A673 (cell line): ENCODE data around the gene RNPS1. TPM values are rescaled to one million over a fixed set of nuclear protein-coding genes. Genes with fewer than 3 reads are reported as not detected.

Source experiments
- BruUV-seq: library from RNA; stranded (reverse); fragments of 400-500 nt; replicated peaks from 2 replicates; lab custom pipeline; 2021; lab: Mats Ljungman, UMichigan
- CTCF ChIA-PET: fragments of 300-600 bp; sonication (Branson Sonifier 250); formaldehyde crosslinking; loops from one replicate; lab custom pipeline; 2022; ENCODE audit warnings: antibody characterized with exemption; lab: Charles Lee
- POLR2A ChIA-PET: fragments of 300-600 bp; sonication (Branson Sonifier 250); formaldehyde crosslinking; loops from one replicate; lab custom pipeline; 2022; ENCODE audit warnings: antibody characterized with exemption; ENCODE audit not compliant: low non-redundant PET; lab: Charles Lee
- DNase-seq: peaks from one replicate; pipeline ENCODE4 v3.0.0-alpha.2; 2015; ENCODE audit warnings: low spot score
- H3K27ac ChIP-seq: fragments of 200-600 bp; sonication (generic); 2 replicates; pipeline ENCODE4 v1.5.1; 2016; ENCODE audit warnings: mixed run types, low read depth, mild to moderate bottlenecking, mixed read lengths, antibody characterized with exemption, low read length; ENCODE audit not compliant: poor library complexity, severe bottlenecking
- H3K27me3 ChIP-seq: fragments of 200-600 bp; sonication (generic); replicated peaks from 2 replicates; pipeline ENCODE4 v1.6.1; 2017; ENCODE audit warnings: mixed run types, low read depth, mild to moderate bottlenecking, mixed read lengths, antibody characterized with exemption, low read length; ENCODE audit not compliant: insufficient read depth, poor library complexity
- H3K36me3 ChIP-seq: fragments of 200-600 bp; sonication (generic); 2 replicates; pipeline ENCODE4 v1.6.1; 2016; ENCODE audit warnings: mixed run types, mild to moderate bottlenecking, mixed read lengths, antibody characterized with exemption, low read length; ENCODE audit not compliant: insufficient read depth, poor library complexity, severe bottlenecking
- H3K4me1 ChIP-seq: fragments of 200-600 bp; sonication (generic); 2 replicates; pipeline ENCODE4 v1.6.1; 2017; ENCODE audit warnings: mixed run types, mild to moderate bottlenecking, mixed read lengths, antibody characterized with exemption, low read length; ENCODE audit not compliant: insufficient read depth, poor library complexity, severe bottlenecking
- H3K4me3 ChIP-seq: fragments of 200-600 bp; sonication (generic); 2 replicates; pipeline ENCODE4 v1.5.1; 2016; ENCODE audit warnings: low read depth, mixed run types, mild to moderate bottlenecking, mixed read lengths, low read length; ENCODE audit not compliant: poor library complexity, severe bottlenecking
- H3K9me3 ChIP-seq: fragments of 200-600 bp; sonication (generic); 2 replicates; pipeline ENCODE4 v1.6.1; 2016; ENCODE audit warnings: mixed run types, low read depth, mild to moderate bottlenecking, mixed read lengths, antibody characterized with exemption, low read length; ENCODE audit not compliant: poor library complexity, severe bottlenecking
- EZH2 ChIP-seq: fragments of 200-600 bp; sonication (generic); IDR thresholded peaks from 2 replicates; pipeline ENCODE4 v1.6.1; 2017; ENCODE audit warnings: borderline replicate concordance, low read depth, mild to moderate bottlenecking, mixed read lengths, antibody characterized with exemption, low read length; ENCODE audit not compliant: poor library complexity, severe bottlenecking
- intact Hi-C: fragments of 100-400 bp; cut with micrococcal nuclease; formaldehyde crosslinking; loops from one replicate; pipeline ENCODE4 v1.10.0; 2022; ENCODE audit not compliant: unreplicated experiment
- total RNA-seq: library from RNA; stranded (reverse); gene quantifications from 2 replicates; pipeline ENCODE4 v1.2.3, GENCODE V29; 2021
- TF ChIP-seq, protein P1 (sequence below): fragments of 300-800, 200-600 bp; sonication (generic); conservative IDR thresholded peaks from 2 replicates; pipeline ENCODE4 v1.5.1; 2017; ENCODE audit warnings: low read depth, mild to moderate bottlenecking, antibody characterized with exemption, low read length, moderate library complexity, mixed read lengths

RNPS1 gene
- total RNA-seq, 1 experiment from 2014 or later, result 345 TPM

DNA sequence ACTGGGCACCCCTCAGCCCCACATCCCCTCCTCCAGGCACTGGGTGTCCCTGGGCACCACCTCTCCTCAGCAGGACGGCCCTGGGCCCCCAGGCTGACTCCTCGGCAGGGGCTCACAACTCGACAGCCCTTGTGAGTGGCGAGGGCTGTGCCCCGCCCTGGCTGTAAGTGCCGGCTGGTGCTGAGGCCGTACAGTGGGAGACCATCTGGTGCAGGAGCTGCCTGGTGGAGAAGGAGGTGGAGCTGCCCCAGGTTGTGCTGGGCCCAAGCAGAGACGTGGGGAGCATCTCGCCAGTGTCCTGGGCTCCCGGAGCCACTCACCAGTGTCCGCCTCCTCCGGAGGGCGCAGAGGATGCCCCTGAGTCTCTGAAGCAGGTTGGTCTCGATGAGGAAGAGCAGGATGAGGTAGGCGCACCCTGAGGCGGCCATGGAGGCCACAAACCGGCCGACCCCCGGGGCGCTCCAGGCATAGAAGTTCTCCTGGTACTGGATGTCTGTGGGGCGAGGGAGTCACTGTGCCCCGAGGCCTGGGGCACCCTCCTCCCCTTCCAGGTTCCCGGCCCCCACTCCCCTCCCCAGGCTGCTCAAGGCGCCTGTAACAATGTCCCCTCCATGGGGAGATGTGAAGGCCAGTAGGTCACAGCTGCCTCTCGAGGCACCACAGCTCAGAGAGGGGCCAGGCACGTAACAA is 15.1 kb upstream of the RNPS1 start:
- Histone ChIP-seq H3K36me3 (no peaks in the 10 kb centered on the region), H3K9me3 (no peaks in the 10 kb centered on the region), H3K4me3 (no peak overlapping the region), H3K27ac (no peak overlapping the region), H3K27me3 (no peaks in the 10 kb centered on the region), H3K4me1 (no peaks in the 10 kb centered on the region)
- no peak for DNase-seq
- CTCF ChIA-PET, result no interaction called here
- TF ChIP-seq, protein P1, sequence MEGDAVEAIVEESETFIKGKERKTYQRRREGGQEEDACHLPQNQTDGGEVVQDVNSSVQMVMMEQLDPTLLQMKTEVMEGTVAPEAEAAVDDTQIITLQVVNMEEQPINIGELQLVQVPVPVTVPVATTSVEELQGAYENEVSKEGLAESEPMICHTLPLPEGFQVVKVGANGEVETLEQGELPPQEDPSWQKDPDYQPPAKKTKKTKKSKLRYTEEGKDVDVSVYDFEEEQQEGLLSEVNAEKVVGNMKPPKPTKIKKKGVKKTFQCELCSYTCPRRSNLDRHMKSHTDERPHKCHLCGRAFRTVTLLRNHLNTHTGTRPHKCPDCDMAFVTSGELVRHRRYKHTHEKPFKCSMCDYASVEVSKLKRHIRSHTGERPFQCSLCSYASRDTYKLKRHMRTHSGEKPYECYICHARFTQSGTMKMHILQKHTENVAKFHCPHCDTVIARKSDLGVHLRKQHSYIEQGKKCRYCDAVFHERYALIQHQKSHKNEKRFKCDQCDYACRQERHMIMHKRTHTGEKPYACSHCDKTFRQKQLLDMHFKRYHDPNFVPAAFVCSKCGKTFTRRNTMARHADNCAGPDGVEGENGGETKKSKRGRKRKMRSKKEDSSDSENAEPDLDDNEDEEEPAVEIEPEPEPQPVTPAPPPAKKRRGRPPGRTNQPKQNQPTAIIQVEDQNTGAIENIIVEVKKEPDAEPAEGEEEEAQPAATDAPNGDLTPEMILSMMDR, result no peak
- no peak for TF ChIP-seq EZH2
- intact Hi-C loops, result no loop called here
- BruUV-seq, result no TSS peak
- POLR2A ChIA-PET, result no interaction called here

DNA sequence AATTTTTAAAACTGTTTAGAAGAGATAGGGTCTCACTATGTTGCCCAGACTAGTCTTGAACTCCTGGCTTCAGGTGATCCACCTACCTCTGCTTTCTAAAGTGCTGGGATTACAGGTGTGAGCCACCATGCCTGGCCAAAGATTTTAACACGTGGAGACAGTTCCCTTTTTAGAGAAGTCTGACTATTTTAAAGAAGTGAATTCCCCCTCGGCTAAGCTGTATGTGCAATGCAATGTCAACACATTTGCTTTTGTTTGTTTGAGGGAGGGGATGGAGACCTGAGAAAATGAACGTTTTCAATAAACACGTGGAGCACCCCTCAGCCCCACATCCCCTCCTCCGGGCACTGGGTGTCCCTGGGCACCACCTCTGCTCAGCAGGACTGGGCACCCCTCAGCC is 14.3 kb upstream of the RNPS1 start:
- no peak for DNase-seq
- BruUV-seq, result no TSS peak
- no peak overlapping the region for H3K4me3 ChIP-seq
- no peaks in the 10 kb centered on the region for H3K4me1 ChIP-seq
- no peak overlapping the region for H3K27ac ChIP-seq
- H3K27me3 ChIP-seq, result no peaks in the 10 kb centered on the region
- no peaks in the 10 kb centered on the region for H3K9me3 ChIP-seq
- intact Hi-C loops, result no loop called here
- TF ChIP-seq EZH2, result no peak
- TF ChIP-seq, protein P1, result no peak
- H3K36me3 ChIP-seq, result no peaks in the 10 kb centered on the region
- CTCF ChIA-PET, result no interaction called here
- POLR2A ChIA-PET, result no interaction called here

DNA sequence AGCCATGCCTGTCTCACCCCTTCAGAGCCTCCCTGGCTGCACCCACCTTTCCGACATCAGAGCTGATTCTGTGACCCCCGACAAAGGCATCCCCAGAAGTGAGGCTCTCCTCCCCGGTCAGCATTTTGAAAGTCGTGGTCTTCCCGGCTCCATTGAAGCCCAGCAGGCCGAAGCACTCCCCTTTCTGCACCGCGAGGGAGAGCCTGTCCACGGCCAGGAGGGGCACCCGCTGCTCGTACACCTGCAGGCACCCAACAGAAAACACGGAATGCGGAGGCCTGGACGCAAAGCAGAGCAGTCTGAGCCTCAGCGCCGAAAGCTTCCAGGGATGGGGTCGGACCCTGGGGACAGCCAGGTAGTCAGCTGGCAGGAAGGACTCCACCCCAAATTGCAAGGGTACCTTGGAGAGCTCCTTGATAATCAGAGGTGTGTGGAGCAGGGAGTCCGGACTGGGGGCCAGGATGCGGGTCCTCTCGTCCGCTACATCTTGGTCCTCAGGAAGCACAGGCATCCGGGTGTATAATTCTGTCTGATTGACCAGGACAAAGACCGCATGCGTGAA is 13.1 kb upstream of the RNPS1 start:
- H3K9me3 ChIP-seq, result no peaks in the 10 kb centered on the region
- H3K4me3 ChIP-seq, result no peak overlapping the region
- H3K27me3 ChIP-seq, result no peaks in the 10 kb centered on the region
- H3K4me1 ChIP-seq, result no peaks in the 10 kb centered on the region
- BruUV-seq, result no TSS peak
- no peaks in the 10 kb centered on the region for H3K36me3 ChIP-seq
- POLR2A ChIA-PET, result interaction anchor here (0.5 kb wide), 1 partner anchor 126 kb away, joined by 3 read pairs; the partner anchor contains the start of gene TRAF7
- TF ChIP-seq, protein P1, result no peak
- no peak for TF ChIP-seq EZH2
- CTCF ChIA-PET, result no interaction called here
- H3K27ac ChIP-seq, result no peak overlapping the region
- intact Hi-C loops, result no loop called here
- no peak for DNase-seq
